Hepatocyte (in vitro differentiated cells): ENCODE measurements around the gene TCP11L1.

Source experiments
- CTCF ChIP-seq: fragments of 200-600 bp; sonication (generic); IDR thresholded peaks from 2 replicates; pipeline ENCODE4 v1.5.1; 2016; ENCODE audit warnings: antibody characterized with exemption, mild to moderate bottlenecking; ENCODE audit not compliant: poor library complexity
- EZH2 ChIP-seq: fragments of 200-600 bp; sonication (generic); IDR thresholded peaks from 2 replicates; pipeline ENCODE4 v1.6.1; 2016; ENCODE audit warnings: antibody characterized with exemption, mild to moderate bottlenecking, borderline replicate concordance

- TF ChIP-seq CTCF (no peak), EZH2 (no peak)
Measured at GRCh38 chr11:33040862-33041453, 1.6 kb downstream of the TCP11L1 start.
